ENCODE measurements around the gene CBARP.
"Not testable (repeated sequence)": the region's sequence is repeated elsewhere in the genome, so short reads cannot be mapped to it uniquely, and the experiment has no call there.

CBARP gene

DNA sequence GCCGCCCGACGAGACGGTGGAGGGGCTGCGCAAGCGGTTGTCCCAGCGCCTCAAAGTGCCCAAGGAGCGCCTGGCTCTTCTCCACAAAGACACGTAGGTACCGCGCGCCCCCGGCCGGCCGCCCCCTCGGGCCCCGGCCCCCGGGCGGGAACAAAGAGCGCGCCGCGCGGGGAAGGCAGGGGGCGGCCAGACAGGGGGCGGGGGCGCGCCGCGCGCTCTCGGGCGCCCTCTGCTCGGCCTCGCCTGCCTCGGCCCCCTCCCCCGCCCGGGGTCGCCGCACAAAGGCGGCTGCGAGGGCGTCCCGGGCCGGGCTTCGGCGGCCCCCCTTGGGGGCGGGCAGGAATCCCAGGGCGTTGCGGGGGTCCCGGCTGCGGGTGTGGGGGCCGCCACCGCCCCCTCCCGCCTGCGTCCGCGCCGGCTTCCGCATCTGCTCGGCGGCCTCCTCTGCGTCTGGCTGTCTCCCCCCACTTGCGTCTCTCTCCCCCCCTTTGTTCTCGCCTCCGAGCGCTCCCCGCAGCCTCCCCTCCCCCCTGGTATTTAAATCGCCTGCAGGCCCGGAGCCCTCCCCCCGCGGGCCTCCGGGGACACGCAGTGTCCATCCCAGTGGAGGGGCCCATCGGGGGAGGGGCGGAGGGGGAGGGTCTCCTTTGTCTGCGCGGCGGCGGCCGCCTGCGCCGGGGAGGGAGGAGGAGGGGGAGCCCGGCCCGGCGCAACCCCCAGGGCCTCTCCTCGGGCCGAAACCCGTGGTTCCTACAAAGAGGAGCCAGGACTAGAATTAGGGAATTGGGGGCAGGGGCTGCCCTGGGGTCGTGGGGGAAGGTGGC is 12.8 kb upstream of the CBARP start:
- no peak for FAIRE-seq

DNA sequence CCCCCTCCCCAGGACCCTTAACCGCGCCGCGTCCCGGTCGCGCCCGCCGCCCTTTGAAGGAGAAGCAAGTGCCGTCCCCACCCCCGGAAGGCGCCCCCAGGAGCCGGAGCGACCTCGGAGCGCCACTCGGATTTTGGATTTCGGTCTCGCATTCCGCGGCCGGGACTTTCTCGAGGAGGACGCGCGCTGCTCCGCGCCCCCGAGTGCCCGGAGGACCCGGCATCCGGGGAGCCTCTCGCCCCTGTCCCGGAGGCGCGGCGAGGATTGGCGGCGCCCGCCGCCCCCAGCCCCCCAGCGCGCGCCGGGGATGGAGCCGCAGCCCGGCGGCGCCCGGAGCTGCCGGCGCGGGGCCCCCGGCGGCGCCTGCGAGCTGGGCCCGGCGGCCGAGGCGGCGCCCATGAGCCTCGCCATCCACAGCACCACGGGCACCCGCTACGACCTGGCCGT is 12.2 kb upstream of the CBARP start:
- FAIRE-seq = no peak

DNA sequence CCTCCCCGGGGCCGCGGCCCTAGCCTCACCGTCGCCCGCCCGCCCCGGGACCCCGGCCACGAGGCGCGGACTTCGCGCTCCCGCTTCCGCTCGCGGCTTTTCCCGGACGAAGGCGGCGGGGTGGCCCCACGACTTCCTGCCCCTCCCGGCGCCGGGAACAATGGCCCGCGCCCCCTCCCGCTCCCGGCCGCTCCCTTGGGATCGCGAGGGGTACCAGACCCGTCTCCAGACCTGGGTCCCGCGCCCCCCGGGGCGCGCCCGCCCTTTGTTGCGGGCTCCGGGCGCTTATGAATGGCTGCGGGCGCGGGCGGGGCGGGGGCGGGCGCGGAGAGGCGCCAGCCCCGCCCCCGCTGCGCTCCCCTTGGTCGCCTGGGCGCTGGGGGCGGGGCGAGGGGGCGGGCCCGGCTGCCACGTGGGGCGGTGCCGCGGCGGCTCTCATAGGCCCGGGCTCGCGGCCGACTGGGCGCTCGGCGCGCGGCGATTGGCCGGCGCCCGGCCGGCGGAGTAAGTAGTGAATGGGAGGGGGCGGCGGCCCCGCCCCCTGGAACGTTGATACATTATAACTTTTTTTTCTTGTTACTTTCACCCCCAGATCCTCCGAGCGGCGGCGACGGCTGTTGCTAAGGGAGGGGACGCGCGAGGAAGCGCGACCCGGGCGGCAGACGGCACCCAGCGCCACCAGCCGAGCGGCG is 11.6 kb upstream of the CBARP start:
- FAIRE-seq = no peak

DNA sequence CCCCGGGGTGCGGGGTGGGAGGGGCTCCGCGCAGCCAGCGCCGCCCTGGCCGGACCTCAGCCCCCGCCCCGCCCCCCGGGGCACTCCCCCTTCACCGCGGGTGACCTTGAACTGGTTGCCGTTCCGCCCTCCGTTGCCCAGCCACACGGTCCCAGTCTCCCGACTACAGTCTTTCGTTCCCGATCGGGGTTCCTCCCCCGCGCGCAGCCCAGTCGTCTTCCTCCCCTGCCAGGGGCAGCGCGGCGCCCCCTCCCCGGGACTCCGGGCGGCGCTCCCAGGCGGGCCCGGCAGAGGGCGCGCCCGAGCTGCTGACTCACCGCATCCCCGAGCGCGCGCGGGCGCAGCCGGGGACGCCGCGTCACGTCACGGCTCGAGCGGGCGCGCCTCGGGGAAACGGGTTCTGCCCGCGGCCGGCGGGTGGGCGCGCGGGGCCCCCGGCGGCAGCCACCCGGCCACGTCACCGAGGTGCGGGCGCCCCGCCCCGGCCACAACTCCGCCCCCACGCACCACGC is 11.0 kb upstream of the CBARP start:
- FAIRE-seq = no peak

DNA sequence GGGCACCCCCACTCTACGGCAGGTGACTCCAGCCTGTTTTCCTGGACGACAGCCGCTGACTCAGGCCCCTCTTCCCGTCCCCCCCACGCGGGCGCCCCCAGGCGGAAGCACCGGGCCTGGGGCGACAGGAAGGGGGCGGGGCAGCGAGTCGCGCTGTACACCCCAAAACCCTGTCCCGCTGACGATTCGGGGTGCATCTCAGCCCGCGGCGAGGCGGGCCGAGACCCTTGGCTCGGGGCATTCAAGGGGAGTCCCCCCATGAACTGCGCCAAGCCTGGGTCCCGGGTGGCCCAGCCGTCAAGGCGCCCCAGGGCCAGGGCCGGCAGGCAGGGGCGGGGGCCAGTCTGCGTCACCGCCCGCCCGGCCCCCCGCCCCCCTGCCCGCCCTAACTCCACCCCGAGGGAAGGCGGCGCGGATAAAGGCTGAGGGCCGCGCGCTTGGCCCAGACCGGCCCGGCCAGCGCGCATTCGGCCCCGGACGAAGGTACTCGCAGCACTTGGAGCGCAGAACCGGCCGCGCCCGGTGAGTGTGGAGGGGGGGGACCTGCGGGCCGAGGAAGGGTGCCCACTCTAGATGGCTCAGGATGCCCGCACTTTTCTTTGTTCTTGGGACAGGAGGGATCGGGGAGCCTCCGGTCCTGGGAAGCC is 10.5 kb upstream of the CBARP start, which contains the start of gene MIDN:
MIDN (plus strand) TSS at position 445 of the 647 bp plus-strand sequence. CDS start 1,714 bp downstream, outside the sequence.
- no peak for FAIRE-seq

DNA sequence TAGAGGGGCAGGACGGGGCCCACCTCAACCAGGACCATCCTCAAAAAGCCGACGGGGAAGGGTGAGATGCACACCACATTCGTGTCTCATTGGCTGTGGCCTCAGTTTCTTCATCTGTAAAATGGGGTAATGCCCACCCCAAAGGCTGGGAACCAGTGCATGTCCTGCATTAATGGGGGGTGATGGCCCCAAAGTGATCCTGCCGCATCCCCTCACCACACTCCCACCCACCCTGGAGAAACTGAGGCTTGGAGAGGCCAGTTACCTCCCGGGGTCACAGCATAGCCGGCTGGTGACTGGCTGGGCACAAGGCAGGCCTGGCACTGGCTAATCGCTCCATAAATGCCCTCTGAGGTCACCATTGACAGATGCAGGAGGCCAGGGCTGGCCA is 9.9 kb upstream of the CBARP start:
- FAIRE-seq = no peak

DNA sequence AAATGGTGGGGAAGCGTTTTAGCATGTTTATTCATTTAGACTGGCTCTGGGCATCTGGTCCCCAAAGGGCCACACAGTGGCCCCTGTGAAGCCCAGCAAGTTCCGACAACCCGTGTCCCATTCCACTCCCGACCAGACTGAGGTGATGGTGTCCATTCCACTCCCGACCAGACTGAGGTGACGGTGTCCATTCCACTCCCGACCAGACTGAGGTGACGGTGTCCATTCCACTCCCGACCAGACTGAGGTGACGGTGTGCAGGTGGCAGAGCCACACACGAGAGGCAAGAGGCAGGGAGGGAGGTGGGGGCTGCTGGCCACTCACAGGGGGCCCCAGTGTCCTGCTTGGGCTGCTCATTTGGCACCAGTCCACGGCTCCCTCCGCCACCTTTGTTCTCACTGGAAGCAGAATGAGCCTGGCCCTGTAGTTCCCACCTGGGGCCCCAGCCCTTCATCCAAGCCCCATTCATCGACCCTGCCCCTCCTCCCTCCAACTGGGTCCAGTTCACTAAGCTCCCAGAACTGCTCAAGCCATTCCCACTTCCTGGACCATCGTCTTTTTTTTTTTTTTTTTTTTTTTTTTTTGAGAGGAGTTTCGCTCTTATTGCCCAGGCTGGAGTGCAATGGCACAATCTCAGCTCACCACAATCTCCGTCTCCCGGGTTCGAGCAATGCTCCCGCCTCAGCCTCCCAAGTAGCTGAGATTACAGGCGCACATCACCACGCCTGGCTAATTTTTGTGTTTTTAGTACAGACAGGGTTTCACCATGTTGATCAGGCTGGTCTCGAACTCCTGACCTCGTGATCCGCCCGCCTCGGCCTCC is 8.7 kb upstream of the CBARP start:
- FAIRE-seq = not testable (repeated sequence)

DNA sequence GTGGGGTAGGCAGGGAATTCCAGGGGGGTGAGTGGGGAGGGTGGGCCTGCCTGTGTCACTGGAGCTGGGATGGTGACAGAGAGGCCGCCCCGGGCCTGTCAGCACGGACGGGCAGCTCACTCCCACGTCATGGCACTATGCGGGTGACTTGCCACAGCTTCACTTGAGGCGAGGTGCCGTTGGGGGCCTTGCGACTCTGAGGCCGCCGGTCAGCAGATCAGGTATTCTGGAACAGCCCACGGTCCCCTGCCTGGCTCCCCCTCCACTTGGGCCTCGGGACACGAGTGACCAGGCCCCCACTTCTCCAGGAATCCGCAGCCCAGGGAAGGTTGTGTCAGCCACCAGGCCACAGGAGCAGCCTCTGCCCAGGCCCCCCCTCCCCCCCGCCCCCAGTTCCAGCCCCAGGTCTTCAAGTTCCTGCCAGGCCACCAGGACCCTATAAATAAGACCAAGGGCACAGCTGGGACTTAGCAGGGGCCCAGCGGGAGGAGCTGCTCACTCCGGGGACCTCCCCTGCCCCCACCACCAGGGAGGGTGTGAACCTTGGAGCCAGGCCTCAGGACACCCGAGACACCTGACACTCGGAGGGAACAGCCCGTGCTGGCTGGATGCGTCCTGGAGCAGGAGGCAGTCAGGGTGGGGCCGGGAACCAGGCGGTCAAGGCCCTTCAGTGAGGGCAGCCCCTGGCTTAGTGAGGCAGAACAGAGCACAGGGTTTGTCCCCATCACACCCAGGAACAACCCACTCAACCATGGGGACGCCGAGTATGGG is 7.9 kb upstream of the CBARP start:
- no peak for FAIRE-seq

DNA sequence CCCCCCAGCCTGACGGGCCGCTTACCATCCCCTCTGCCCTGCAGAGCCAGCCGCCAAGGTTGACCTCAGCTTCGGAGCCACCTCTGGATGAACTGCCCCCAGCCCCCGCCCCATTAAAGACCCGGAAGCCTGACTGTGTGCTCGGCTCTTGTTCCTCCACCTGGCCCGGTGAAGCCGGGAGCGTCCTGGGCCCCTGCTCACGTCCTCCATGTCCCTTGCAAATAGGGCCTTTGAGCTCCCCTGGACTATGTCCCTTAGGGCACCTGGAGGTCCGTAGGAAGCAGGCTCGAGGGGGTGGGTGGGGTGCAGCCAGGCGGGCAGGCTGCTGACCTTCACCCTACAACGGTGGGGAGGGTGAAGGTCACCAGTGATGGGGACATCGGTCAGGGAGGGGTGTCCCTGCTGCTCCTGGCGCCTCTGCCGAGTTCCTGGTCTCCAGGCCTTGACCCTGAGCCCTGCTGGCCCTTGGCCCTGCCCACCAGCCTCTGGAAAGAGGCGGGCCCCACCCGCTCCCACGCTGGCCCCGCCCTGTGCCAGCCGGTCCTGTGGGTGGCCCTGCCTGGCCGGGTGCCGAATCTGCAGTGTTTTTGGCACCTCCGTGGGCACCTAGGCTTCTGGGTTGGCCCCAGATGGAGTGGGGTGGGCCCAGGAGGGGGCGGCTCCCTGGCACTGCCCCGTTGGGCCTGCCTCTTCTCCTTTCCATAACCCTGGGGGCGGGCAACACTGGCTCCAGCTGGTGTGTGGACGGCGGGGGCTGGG is 7.1 kb upstream of the CBARP start:
- no peak for FAIRE-seq

DNA sequence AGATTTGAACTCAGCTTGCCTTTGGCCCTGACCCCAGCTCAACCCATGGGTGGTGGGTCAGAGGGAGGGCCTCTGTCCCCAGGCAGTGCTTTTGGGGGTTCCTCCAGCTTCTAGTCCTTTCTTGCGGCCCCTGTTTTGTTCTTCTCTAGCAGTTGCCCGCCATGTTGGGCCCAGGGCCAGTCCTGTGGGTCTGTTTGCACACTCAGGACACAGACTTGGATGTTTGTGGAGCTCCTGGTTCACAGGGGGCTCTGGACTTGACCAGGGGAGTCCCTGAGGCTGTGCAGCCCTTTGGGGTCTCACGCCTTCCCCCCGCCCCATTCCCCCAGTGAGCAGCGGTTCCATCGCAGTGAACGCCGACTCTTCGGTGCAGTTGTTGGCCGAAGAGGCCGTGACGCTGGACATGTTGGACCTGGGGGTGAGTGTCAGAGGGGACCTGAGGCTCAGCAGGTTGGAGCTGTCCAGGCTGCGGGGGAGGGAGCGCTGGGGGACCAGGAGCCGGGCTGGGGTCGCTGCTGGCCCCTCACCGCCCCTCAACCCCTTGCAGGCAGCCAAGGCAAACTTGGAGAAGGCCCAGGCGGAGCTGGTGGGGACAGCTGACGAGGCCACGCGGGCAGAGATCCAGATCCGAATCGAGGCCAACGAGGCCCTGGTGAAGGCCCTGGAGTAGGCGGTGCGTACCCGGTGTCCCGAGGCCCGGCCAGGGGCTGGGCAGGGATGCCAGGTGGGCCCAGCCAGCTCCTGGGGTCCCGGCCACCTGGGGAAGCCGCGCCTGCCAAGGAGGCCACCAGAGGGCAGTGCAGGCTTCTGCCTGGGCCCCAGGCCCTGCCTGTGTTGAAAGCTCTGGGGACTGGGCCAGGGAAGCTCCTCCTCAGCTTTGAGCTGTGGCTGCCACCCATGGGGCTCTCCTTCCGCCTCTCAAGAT is 6.2 kb upstream of the CBARP start:
- no peak for FAIRE-seq

DNA sequence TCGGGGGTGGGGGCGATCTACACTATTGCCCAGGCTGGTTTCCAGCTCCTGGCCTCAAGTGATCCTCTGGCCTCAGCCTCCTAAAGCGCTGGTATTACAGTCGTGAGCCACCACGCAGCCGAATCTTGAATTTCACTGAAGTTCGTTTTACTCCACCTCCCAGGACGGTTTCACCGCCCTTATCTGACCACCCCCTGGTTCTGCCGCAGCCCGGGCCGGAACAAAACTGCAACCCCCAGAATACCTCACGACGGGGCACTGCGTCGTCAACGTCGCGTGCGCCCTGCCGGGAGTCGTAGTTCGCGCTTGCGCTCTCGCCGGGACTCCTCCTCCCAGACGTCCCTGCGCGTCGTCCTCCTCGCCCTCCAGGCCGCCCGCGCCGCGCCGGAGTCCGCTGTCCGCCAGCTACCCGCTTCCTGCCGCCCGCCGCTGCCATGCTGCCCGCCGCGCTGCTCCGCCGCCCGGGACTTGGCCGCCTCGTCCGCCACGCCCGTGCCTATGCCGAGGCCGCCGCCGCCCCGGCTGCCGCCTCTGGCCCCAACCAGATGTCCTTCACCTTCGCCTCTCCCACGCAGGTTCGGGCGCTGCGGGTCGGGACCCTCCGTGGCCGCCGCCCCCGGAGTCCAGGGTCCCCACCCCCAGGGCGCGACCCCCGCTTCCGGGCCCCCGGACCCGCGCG is 3.8 kb upstream of the CBARP start, which contains the start of gene ATP5F1D:
ATP5F1D (plus strand) TSS at position 335 of the 679 bp plus-strand sequence; CDS start at position 435, 100 bp downstream.
- FAIRE-seq = no peak

DNA sequence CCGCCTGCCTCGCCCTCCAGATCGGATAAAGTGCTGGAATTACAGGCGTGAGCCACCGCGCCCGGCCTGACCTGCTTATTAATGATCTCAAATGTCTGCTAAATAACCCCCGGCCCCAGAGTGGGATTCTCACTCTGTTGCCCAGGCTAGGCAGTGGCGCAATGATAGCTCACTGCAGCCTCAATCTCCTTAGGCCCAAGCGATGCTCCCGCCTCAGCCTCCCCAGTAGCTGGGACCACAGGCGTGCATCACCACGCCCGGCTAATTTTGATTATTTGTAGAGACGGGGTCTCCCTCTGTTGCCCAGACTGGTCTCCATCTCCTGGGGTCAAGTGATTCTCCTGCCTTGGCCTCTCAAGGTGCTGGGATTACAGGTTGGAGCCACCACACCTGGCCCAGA is 3.1 kb upstream of the CBARP start:
- FAIRE-seq = no peak

DNA sequence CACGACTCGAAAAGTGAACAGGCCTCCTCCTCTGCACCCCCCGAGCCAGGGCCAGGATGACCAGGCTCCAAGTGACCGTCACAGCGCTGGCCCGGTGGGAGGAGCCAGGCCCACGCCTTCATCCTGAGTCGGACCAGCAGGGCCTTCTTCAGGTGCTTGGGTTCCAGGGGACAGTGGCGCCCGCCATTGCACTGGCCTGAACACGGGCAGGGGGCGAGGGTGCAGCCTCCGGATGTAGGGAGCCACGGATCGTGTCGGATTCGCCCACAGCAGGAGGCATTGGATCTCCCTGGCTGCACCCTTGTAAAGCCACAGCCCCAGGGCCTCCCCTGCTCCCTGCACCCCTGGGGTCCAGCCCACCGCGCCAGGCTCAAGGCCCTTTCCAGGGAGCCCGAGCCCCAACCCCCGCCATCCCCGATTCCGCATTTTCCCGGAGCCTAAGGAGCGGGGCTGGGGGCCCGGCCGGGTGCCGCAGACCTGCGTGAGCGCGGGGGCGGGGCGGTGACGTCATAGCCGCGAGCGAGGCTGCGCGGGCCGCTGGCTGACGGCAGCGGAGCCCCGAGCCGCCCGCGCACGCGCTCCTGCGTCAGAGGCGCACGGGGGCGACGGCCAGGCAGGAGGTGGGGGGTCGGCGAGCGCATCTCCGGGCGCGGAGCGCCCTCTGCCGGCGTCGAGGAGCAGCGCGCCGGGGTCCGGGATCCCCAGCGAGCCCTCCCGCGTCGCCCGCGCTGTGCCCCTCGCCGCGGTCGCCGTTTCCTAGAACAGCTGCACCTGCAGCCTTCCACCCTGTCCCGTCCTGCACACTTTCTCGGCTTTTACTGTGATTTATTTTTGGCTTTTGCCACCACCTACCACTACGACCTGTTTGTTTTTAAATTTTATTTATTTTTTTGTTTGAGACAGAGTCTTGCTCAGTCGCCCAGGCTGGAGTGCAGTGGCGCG is 2.3 kb upstream of the CBARP start:
- no peak for FAIRE-seq

DNA sequence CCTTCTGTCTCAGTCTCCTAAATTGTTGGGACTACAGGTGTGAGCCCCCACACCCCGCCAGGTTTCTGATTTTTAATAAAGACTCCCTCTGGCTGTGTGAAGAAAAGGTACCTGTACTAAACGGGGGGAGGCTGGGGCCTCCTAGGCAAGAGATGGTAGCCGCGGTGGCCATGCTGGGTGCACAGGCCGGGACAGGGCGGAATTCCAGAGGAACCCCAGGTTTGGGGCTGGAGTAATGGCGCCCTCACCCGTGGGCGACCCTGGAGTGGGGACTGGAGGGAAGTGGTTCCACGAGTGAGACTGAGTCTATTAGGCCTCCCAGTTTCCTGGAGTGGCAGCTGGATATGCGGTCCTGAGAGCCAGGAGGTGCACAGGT is 1.6 kb upstream of the CBARP start:
- FAIRE-seq = no peak

DNA sequence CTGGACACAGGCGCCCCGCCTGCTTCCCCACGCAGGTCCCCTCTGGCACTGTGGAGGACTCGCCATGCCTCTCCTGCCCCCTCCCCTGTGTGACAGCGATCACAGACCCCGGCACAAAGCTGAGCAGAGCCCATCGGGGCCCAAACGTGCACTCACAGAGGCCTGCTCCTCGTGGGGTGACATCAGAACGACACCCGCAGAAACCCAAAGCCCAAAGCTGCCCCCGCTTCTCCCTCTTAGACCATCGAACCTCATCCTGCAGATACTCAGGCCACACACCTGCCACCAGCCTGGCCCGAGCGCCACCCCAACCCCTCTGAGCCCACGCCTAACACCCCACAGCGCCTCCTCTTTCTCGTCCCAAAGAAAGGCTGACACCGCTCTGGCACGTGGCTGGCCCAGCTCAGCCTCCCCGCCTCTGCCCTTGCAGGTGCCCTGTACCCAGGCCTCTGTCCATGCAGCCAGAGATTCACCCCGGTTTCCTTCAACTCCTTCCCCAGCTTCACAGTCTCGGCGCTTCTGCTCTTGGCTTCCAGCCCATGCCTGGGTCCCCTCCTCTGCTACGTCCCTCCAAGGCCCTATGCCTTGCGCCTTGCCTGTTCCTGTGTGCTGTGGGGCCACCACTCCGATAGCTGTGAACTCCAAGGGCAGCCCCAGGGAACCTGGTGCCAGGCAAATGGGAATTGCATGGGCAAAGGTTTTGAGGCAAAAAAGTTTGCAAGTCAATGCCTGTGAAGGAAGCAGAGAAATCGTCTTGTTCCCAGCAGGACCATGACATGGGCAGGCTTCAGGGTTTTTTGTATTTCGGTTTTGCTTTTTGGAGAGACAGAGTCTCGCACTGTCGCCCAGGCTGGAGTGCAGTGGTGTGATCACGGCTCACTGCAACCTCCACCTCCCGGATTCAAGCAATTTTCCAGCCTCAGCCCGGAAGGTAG is 831 bp upstream of the CBARP start:
- FAIRE-seq = no peak

DNA sequence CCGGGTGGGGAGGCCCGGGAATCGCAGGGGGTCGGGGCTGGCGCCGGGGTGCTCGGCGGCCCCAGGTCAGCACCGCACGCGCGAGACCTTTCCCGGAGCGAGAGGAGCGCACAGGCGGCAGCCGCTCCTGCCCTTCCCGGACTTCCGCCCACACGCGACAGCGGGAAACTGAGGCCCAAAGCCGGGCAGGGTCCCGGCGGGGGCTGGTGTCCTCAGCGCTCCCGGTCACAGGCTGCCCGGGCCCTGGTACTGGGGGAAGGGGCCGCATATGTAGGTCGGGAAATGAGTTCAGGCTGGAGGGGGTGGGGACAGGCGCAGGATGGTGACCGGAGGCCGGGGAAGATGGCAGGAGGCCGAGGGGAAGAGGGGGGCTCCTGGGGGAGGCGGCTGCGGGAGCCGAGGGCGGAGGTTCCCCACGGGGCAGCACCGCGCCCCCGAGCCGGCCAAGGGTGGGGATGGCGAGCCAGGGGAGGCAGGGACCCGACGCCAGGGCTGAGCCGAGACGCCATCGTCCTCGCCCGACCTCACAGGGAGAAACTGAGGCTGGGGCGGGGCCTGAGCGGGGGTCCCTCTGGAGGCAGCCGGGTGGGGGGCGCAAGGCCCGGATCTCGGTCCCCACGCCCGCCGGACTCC is 662 bp downstream of the CBARP start:
- no peak for FAIRE-seq
